AG20443 (cell line): Measurements from ENCODE around the gene NSUN2.
"Not testable (repeated sequence)": the region's sequence is repeated elsewhere in the genome, so short reads cannot be mapped to it uniquely, and the experiment has no call there.

ENCODE experiments used
- DNase-seq: peaks from one replicate; pipeline ENCODE4 v3.0.0; 2012; ENCODE audit warnings: low spot score, mixed read lengths

Gene NSUN2

DNA sequence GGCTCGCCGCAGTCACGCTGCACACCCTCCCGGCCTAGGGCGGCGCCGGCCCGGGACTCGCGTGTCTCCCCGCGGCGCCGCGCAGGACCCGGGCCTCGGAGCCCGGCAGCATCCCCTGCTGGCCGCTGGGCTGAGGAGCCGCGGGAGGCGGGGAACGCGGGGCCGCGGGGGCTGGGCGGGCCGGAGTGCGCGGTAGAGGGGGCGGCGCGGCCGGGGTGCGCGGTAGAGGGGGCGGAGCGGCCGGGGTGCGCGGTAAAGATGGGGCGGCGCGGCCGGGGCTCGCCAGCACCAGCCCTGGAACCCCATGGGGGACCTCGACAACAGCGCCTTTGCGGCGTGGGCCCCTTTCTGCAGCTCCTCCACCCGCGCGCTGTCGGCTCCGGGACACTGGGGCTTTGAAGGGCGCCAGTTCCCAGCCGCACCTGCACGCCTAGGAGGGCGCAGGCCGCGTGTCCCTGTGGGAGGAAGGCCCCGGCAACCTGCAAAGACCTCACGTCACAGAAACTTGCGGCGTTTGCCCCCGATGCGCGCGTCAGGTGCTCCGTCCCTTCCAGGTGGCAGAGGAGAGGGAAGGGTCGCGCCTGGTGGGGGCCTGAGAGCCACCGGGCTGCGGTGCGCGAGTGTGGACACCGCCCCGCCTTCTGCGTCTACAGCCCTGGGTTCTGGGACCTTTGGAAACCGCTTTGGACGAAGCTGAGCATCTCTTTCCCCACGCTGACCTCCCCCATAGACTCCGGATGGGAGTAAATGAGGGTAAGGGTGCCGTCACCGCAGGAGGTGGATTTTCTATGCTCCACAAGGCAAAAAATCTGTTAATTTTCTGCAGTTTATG, 49.6 kb downstream of the NSUN2 start:
- peak; percentile 92 for DNase-seq

DNA sequence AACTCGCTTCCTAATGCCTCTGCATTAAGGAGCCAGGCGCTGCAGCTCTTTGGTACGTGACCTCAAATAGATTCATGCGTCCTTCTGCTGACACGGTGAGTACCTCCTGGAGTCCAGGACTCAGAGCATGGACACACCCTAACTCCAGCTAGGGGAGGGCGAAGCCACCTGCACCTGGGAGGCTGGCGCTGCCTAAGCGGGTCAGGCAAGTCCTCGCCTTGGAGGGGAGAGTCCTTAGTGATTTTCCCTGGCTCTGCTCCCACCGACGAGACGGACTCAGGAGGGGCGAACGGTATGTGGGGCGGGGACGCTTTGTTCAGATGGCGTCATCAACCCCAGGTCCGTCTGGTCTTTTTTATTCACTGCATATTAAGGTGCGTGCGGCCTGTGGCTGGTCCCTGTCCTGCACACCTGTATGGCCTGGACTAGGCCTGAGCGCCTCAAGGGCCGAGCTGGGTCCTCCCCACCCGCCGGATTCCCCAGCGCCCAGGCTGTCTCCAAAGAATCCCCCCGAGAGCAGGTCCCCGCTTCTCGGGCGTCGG, 50.3 kb downstream of the NSUN2 start:
- no peak for DNase-seq

GRCh38 chr5:6581559-6582426, 51.1 kb downstream of the NSUN2 start:
- DNase-seq: no peak

DNA sequence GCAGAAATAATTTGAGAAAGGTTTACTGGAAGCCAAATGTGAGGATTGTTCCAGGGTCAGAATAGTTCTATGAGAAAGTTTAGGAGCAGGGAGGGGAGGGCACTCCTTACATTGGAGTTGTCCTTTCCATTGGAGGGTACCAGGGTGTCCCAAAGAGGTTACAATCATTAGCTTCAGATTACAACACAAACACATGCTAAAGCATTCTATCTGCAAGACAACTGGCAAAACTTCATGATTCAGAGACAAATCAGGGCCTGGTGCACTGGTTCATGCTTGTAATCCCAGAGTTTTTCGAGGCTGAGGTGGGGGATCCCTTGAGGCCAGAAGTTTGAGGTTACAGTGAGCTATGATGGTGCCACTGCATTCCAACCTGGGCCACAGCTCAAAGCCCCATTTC, 51.8 kb downstream of the NSUN2 start:
- DNase-seq: no peak

DNA sequence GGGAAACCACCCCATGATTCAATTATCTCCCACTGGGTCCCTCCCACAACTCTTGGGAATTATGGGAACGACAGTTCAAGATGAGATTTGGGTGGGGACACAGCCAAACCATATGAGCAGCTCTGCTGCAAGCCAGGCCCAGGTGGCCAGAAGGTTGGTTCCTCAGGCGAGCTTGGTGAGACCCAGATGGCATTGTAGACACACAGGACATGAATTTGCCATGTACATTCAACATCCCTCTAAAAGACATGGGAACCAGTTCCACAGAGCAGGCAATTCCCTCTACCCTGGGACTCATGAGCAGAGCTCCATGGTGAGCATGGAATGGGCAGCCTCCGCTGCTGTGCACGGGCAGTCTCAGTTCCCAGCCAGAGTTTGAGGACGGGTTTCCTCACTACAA, 53.3 kb downstream of the NSUN2 start:
- DNase-seq: no peak

DNA sequence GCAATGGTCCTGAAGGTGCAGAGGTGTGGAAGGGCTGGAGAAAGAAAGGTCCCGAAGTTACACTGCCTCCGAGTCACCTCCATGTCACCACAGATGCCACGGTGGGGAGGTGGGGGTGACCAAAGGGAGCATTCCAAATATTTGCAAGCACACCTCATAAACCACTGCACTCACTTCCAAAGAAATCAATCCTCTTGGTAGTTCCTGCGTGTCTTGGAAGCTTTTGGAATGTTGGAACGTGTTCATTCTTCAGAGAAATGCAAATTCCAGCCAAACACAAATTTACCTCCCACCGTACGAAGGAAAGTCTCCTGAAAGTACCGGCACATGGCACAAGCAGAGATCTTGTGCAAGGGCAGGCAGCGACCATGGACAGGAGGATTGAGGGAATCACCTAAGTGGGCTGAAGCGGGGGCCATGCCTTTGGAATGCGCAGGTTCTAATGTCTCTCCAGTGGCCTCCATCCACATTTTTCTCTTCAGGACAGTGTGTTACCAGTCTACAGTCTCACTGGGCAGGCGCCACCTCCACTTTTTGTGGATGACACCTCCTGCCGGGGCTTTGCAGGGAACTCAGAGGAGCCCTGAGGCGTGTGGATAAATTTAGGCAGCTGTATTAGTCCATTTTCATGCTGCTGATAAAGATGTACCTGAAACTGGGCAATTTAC, 54.0 kb downstream of the NSUN2 start:
- no peak for DNase-seq

- peak; percentile 79 for DNase-seq
These were observed 55.9 kb downstream of the NSUN2 start for GRCh38 chr5:6576861-6577501.

DNA sequence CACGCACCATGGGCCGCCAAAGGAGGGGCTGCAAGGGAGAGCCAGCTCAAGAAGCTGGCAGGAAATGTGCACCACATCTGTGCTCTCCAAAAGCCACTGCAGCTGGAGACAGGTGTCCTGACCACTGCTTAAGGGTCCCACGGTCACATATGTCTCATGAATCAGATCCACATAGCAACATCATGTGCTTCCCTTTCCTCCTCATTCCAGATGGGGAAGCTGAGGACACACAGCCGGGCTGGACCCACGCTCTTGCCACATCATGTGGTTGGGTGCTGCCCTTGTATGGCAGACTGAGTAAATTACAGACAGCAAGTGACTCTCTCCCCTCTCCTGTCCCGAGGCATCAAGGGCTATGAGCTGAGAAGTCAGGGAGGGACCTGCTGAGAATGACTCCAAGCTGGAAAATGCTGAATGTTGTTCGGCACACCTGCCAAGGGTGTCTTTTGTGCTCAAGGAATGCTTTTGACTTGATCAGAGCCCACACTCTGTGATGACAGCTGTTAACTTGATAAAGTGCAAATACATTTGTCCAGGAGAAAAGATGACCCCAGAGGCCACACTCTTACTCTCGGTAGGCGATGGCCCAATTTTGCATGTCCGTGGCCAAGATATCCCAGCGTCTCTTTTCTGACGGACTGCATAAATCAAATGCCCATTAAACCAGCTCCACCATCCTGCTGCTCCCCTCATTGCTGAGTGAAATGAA, 58.2 kb downstream of the NSUN2 start:
- peak; percentile 35 for DNase-seq

GRCh38 chr5:6574111-6574510, 58.7 kb downstream of the NSUN2 start:
- DNase-seq: no peak

GRCh38 chr5:6573651-6574101, 59.2 kb downstream of the NSUN2 start:
- DNase-seq: peak; percentile 5

DNA sequence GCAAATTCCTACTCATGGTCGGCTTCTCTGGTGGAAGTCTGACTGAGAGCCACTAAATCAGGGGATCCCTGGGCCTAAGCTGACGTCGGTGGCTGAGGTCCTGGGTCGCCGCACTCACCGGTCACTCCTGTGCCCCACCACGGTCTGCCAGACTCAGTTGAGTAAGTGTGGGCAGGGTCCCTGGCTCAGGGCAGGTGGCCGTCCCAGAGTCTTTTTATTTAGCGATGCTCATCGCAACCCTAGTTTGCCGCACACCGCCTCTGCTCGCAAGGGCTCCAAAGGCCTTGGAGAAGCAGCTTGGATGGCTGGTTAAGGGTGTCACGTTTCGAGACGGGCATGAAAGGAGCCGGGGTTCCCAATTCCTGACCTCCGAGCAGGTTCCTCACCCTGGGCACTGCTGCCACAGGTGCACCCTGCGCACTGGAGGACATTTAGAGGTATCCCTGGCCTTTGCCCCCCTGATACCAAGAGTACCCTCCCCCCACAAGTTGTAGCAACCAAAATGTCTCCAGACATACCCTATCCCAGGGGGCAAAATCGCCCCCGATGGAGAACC, 59.9 kb downstream of the NSUN2 start:
- no peak for DNase-seq

- no peak for DNase-seq
These were observed 60.6 kb downstream of the NSUN2 start for GRCh38 chr5:6572086-6572824.

GRCh38 chr5:6571607-6572006, 61.2 kb downstream of the NSUN2 start:
- DNase-seq: not testable (repeated sequence)

GRCh38 chr5:6570530-6570929, 62.3 kb downstream of the NSUN2 start:
- DNase-seq: no peak

- DNase-seq: no peak
These were observed 64.0 kb downstream of the NSUN2 start for GRCh38 chr5:6568889-6569288.

DNA sequence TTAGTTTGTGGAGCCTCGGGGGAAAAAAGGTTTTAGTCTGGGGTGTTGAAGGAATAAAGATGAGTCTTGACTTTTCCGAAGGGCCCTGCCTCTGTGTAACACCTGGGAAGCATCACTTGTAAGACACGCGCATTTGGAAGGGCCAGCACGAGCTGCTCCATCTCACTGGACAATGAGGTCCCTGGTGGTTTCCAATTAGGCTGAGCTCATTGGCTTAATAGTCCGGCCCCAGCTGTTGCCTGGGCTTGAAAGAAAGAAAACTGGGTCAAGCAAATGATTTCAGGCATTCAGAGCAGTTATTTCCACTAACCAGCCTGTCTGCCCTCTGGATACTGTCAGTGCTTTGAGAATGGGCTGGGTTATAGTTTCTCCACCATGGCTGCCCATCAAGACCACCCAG, 64.5 kb downstream of the NSUN2 start:
- no peak for DNase-seq

DNA sequence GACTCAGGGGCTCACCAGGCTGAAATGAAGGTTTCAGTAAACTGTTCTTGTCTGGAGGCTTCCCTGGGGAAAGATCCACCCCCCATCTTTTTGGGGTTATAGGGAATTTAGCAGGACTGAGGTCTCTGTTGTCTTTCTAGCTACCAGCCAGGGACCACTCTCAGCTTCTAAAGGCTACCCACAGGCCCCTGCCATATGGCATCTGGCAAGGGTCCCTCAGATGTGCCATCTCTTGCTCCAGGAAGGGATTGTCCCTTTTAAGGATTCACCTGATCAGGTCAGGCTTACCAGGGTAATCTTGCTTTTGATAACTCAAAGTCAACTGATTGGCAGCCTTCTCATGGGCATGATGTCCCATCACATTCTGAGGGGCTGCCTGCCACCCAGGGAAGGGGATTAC, 65.0 kb downstream of the NSUN2 start:
- DNase-seq: no peak

GRCh38 chr5:6567068-6567467, 65.8 kb downstream of the NSUN2 start:
- DNase-seq: no peak

DNA sequence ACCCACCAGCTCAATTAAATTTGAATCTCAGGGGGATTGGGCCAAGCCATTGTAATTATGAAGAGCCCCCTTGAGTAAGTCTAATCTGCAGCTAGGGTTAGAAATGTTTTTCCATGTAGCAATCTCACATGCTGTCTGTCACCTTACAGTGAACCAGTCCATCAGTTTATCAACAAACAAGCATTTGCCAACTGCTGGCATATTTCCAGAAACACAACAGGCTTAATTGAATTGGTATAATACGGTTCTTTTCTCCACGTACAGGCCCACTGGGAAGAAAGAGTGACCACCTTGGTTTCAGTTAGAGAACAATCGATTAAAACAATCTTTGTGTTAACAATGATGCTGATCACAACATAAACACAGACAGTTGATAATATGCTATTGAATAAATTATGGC, 67.4 kb downstream of the NSUN2 start:
- no peak for DNase-seq
